ENCODE results near the gene AADACL4.

DNA sequence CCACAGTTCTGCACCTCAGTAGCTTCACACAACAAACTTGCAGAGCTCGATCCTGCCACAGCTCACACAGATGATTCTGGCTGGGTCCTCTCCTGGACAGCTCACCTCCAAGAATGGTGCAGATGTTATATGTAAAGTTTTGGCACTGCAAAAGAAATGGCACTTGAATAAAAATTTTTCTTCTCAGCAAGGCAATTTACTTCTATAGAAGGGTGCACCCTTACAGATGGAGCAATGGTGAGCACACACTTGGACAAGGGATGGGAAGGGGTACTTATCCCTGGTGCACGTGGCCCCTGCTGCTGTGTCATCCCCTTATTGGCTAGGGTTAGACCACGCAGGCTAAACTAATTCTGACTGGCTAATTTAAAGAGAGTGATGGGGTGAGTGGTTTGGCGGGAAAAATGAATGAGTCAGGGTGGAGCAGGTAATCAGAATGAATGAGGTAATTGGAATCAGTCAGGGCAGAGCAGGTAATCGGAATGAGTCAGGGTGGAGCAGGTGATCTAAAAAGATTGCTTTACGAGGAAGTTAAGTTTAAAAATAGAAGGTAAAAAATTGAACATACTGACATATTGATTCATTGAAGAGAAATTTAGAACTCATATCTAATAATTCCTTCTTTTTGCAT, 60.1 kb downstream of the AADACL4 start:
- no peak for TF ChIP-seq POLR2A (IDR thresholded peaks at IDR 0.05; ENCODE audit: low read depth, low read length)
- no peak for TF ChIP-seq POLR2AphosphoS5 (IDR thresholded peaks at IDR 0.05; ENCODE audit: low read depth, low read length)
- no peak for TF ChIP-seq TAF1 (IDR thresholded peaks at IDR 0.05; ENCODE audit: borderline replicate concordance, low read depth, low read length)

All from GM12892 (cell line).